NT2/D1 (cell line): ENCODE data around the gene DMAC2L.

Source experiments
- SUZ12 ChIP-seq: IDR thresholded peaks from 2 replicates; pipeline ENCODE4 v1.6.1; 2011; ENCODE audit not compliant: insufficient read length, insufficient read depth; ENCODE audit errors: extremely low read depth
- YY1 ChIP-seq: IDR thresholded peaks from 2 replicates; pipeline ENCODE4 v1.6.1; 2011; ENCODE audit not compliant: insufficient read length, insufficient read depth

DNA sequence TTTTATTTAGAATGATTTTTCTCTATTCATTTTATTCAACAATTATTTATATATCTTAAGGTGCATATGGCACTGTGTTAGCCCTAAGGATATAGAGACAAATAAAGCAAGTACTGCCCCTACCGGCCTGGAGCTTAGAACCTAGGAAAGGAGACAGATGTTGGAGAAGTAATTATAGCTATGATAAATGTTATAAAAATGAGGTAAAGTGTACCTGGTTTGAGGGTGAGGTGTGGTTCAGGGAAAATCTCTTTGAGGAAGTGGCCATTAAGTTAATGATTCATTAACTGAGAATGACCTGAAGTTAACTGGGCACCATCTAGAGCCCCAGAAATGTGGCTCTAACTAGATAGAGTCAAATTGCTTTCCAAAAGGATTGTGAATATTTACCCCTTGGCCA is 52.7 kb downstream of the DMAC2L start:
- no peak for TF ChIP-seq YY1
- no peak for TF ChIP-seq SUZ12
